ENCODE results near the gene VAV3.

VAV3 gene

DNA sequence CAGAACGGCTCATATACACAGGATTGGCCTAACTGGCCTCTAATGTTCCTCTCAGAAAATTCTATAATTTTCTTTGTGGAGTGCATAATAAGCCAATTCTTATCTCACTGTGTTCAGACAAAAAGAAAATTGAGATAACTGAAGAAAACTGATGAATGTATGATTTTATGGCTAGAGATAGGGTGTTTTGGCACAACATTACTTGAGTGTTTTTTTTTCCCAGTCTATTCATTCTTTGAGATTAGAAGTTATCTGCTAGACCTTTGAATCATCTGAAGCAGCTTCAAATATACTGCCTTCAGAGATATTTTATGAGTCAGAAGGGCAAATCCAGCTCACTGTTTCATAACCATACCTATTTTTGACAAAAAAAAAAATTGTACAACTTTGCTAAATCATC is 85.6 kb downstream of the VAV3 start:
- H3K36me3 ChIP-seq (ENCODE audit: insufficient read depth, low read length): no peaks in the 10 kb centered on the region
- no peak overlapping the region for H3K9ac ChIP-seq (ENCODE audit: low read length)
- H3K4me3 ChIP-seq (ENCODE audit: low read depth in 1 of 2, low read length in 2 of 2): no peak overlapping the region
- no peaks in the 10 kb centered on the region for H3K9me3 ChIP-seq (ENCODE audit: low read length)
- no peaks in the 10 kb centered on the region for H3K27me3 ChIP-seq (ENCODE audit: control insufficient read depth in 1 of 2, insufficient read depth in 2 of 2, low read length in 2 of 2)
- no peaks in the 10 kb centered on the region for H3K4me1 ChIP-seq (ENCODE audit: insufficient read depth, low read length)
- H3K27ac ChIP-seq (ENCODE audit: low read depth, low read length): no peak overlapping the region

DNA sequence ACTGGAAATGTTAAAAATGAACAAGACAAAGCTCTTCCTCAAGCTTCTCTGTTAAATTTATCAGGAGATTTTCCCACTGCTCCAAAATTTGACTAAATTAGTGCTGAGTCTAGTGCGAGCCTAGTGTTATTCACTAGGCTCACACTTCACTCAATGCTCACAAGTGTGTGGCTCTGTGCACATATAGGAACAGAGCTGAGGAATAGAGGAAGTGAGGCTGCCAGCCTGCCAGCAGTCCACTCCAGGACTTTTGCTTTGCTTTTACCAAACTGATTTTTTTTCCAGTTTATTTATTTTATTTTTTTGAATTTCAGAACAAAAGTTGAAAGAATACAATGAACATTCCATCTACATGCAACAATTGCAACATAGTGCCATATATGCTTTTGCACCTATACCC is 87.2 kb downstream of the VAV3 start:
- no peaks in the 10 kb centered on the region for H3K36me3 ChIP-seq (ENCODE audit: insufficient read depth, low read length)
- no peaks in the 10 kb centered on the region for H3K4me1 ChIP-seq (ENCODE audit: insufficient read depth, low read length)
- H3K4me3 ChIP-seq (ENCODE audit: low read depth in 1 of 2, low read length in 2 of 2): no peak overlapping the region
- H3K27ac ChIP-seq (ENCODE audit: low read depth, low read length): no peak overlapping the region
- H3K9me3 ChIP-seq (ENCODE audit: low read length): no peaks in the 10 kb centered on the region
- no peaks in the 10 kb centered on the region for H3K27me3 ChIP-seq (ENCODE audit: control insufficient read depth in 1 of 2, insufficient read depth in 2 of 2, low read length in 2 of 2)
- H3K9ac ChIP-seq (ENCODE audit: low read length): no peak overlapping the region

DNA sequence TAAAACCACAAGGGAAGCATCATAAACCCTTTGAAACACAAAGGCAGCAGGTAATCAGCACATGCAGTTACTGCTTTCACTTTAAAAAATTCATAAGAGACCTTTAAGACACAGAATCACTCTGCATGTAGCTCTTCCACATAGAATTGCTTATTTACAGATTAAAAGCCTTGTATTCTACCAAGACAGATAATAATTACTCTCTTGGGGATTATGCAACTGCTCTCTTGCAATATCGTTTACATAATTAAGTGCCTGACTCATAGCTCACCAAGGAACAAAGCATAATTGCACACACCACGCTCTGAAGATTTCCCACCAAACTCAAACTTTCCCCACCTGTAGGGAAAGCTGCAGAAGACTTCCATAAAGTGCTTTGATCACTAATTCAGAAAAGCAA is 87.9 kb downstream of the VAV3 start:
- no peaks in the 10 kb centered on the region for H3K27me3 ChIP-seq (ENCODE audit: control insufficient read depth in 1 of 2, insufficient read depth in 2 of 2, low read length in 2 of 2)
- no peak overlapping the region for H3K4me3 ChIP-seq (ENCODE audit: low read depth in 1 of 2, low read length in 2 of 2)
- no peaks in the 10 kb centered on the region for H3K9me3 ChIP-seq (ENCODE audit: low read length)
- no peaks in the 10 kb centered on the region for H3K4me1 ChIP-seq (ENCODE audit: insufficient read depth, low read length)
- no peak overlapping the region for H3K27ac ChIP-seq (ENCODE audit: low read depth, low read length)
- H3K9ac ChIP-seq (ENCODE audit: low read length): no peak overlapping the region
- H3K36me3 ChIP-seq (ENCODE audit: insufficient read depth, low read length): no peaks in the 10 kb centered on the region

DNA sequence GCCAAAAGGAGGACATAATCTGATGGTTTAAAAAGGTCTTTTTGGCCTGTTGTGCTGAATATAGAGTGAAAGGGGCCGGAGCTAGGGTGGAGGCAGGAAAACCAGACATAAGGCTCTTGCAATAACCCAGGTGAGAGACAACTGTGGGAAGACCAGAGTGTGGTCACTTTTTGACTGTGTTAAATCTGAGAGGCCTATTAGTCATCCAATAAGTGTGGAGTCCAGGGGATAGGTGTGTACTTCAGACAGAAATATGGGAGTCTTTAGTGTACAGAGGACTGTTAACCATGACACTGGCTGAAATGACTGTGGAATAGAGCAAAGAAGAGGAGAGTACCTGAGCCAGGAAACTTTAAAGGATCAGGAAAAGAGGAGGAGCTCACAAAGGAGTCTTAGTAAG is 89.3 kb downstream of the VAV3 start:
- H3K4me1 ChIP-seq (ENCODE audit: insufficient read depth, low read length): no peaks in the 10 kb centered on the region
- H3K9ac ChIP-seq (ENCODE audit: low read length): no peak overlapping the region
- no peaks in the 10 kb centered on the region for H3K9me3 ChIP-seq (ENCODE audit: low read length)
- no peak overlapping the region for H3K4me3 ChIP-seq (ENCODE audit: low read depth in 1 of 2, low read length in 2 of 2)
- H3K36me3 ChIP-seq (ENCODE audit: insufficient read depth, low read length): no peaks in the 10 kb centered on the region
- H3K27ac ChIP-seq (ENCODE audit: low read depth, low read length): no peak overlapping the region
- no peaks in the 10 kb centered on the region for H3K27me3 ChIP-seq (ENCODE audit: control insufficient read depth in 1 of 2, insufficient read depth in 2 of 2, low read length in 2 of 2)

DNA sequence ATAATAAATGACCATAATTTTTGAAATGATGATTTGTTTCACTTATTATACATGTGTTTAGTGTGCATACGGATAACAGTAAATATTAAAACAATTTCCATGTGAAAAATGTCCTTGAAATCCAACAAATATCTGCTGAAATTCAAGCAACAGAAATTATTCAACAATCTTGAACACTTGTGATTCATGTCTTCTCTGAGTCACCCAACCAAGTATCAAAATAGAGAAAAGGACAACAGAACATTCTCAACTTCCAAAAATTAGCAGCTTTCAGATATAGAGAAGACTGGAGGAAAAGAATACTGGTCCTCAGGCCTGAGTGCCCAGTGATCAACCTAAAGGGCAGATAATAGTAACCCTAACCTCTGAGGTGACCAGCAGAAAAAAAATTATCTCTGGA is 90.8 kb downstream of the VAV3 start:
- H3K4me3 ChIP-seq (ENCODE audit: low read depth in 1 of 2, low read length in 2 of 2): no peak overlapping the region
- no peaks in the 10 kb centered on the region for H3K36me3 ChIP-seq (ENCODE audit: insufficient read depth, low read length)
- no peak overlapping the region for H3K27ac ChIP-seq (ENCODE audit: low read depth, low read length)
- no peak overlapping the region for H3K9ac ChIP-seq (ENCODE audit: low read length)
- no peaks in the 10 kb centered on the region for H3K4me1 ChIP-seq (ENCODE audit: insufficient read depth, low read length)
- H3K27me3 ChIP-seq (ENCODE audit: control insufficient read depth in 1 of 2, insufficient read depth in 2 of 2, low read length in 2 of 2): no peaks in the 10 kb centered on the region
- no peaks in the 10 kb centered on the region for H3K9me3 ChIP-seq (ENCODE audit: low read length)

DNA sequence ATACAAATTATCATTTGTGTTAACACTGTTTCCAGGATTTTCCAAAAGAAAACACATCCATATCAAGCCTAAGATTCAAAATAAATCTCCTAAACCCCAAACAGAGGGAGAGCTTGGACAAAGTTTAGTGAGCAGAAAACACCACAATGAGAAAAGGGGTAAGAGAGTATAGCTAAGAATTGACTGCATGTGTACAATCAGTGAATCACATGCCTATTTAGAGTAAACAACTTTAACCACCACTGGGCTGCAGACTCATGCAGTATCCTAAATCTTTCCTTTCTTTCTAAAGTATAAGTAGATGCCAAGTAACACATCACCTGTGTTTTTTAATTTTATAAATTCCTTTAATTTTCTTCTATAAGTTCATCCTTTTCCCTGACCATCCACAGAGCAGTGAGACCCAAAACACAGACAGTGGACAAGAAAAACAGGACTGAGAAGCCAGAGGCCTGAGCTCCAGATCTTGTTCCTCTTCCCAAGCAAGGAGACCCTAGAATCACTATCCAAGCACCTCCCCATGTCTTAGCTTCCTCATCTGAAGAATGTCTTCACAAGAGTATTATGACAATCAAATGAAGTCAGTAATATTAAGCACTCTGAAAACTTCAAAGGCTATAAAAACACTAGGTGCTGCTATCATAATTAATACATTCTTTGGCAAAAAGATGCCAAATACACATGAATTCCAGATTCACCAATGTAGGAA is 93.1 kb downstream of the VAV3 start:
- no peaks in the 10 kb centered on the region for H3K36me3 ChIP-seq (ENCODE audit: insufficient read depth, low read length)
- H3K9ac ChIP-seq (ENCODE audit: low read length): no peak overlapping the region
- H3K4me3 ChIP-seq (ENCODE audit: low read depth in 1 of 2, low read length in 2 of 2): no peak overlapping the region
- no peaks in the 10 kb centered on the region for H3K4me1 ChIP-seq (ENCODE audit: insufficient read depth, low read length)
- no peaks in the 10 kb centered on the region for H3K9me3 ChIP-seq (ENCODE audit: low read length)
- H3K27ac ChIP-seq (ENCODE audit: low read depth, low read length): no peak overlapping the region
- H3K27me3 ChIP-seq (ENCODE audit: control insufficient read depth in 1 of 2, insufficient read depth in 2 of 2, low read length in 2 of 2): no peaks in the 10 kb centered on the region

DNA sequence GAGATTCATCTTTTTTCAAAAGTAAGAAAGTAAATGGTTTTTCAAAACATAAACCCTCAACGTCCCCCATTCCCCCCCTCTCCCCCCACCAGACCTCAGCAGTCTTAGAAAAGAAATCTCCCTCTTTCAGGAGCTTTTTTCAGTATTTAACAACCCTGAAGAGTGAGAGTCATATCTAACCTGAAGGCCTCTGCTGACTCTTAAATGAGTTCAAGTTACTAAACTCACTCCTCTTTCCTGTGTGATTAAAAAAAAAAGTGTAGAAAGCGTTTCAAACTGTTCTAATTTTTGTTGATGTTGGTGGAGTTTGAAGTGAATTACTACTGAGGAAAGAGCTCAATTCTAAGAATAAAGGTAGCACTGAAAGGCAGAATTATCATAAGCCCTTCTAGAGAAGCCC is 93.7 kb downstream of the VAV3 start:
- no peak overlapping the region for H3K4me3 ChIP-seq (ENCODE audit: low read depth in 1 of 2, low read length in 2 of 2)
- no peak overlapping the region for H3K9ac ChIP-seq (ENCODE audit: low read length)
- H3K36me3 ChIP-seq (ENCODE audit: insufficient read depth, low read length): no peaks in the 10 kb centered on the region
- no peaks in the 10 kb centered on the region for H3K27me3 ChIP-seq (ENCODE audit: control insufficient read depth in 1 of 2, insufficient read depth in 2 of 2, low read length in 2 of 2)
- H3K9me3 ChIP-seq (ENCODE audit: low read length): no peaks in the 10 kb centered on the region
- H3K27ac ChIP-seq (ENCODE audit: low read depth, low read length): no peak overlapping the region
- H3K4me1 ChIP-seq (ENCODE audit: insufficient read depth, low read length): no peaks in the 10 kb centered on the region

DNA sequence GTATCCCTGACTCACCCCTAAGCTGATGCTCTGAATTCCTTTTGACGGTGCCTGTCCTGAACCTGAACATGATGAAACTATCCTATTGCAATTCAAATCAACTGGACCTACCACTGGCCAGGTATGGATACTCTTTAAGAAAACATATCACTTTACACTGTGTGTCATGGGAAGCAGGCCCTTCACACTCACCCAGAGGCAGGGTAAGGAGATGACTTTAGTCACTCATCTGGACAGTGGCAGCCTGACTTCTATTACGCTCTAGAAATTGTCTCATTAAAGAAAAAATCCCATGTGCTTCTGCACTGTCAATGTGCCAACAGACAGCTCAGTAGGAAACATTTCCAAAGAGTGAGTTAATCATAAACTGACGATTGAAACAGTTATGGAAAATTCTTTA is 94.3 kb downstream of the VAV3 start:
- Histone ChIP-seq H3K36me3 (ENCODE audit: insufficient read depth, low read length) (no peaks in the 10 kb centered on the region), H3K9ac (ENCODE audit: low read length) (no peak overlapping the region), H3K4me3 (ENCODE audit: low read depth in 1 of 2, low read length in 2 of 2) (no peak overlapping the region), H3K27me3 (ENCODE audit: control insufficient read depth in 1 of 2, insufficient read depth in 2 of 2, low read length in 2 of 2) (no peaks in the 10 kb centered on the region), H3K9me3 (ENCODE audit: low read length) (no peaks in the 10 kb centered on the region), H3K4me1 (ENCODE audit: insufficient read depth, low read length) (no peaks in the 10 kb centered on the region), H3K27ac (ENCODE audit: low read depth, low read length) (no peak overlapping the region)

DNA sequence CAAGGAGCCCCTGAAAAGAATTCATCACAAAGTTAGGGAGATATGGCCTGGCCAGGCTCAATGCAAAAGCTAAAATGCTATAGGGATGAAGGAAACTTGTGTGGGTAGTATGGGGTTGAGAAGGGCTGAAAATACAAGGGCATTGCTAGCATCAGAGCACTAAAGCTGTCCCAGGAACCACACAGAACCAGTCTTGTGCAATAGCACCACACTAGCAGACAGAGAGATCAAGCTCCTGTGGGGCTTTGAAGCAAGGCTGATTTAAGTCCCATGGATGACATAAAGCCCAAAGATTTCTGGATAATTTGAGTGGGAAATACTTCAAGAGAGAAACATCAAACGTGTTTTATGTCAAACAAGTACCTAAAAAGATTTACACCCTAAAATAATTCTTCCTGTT is 97.1 kb downstream of the VAV3 start:
- Histone ChIP-seq H3K9me3 (ENCODE audit: low read length) (no peaks in the 10 kb centered on the region), H3K4me1 (ENCODE audit: insufficient read depth, low read length) (no peaks in the 10 kb centered on the region), H3K27ac (ENCODE audit: low read depth, low read length) (no peak overlapping the region), H3K36me3 (ENCODE audit: insufficient read depth, low read length) (no peaks in the 10 kb centered on the region), H3K4me3 (ENCODE audit: low read depth in 1 of 2, low read length in 2 of 2) (no peak overlapping the region), H3K27me3 (ENCODE audit: control insufficient read depth in 1 of 2, insufficient read depth in 2 of 2, low read length in 2 of 2) (no peaks in the 10 kb centered on the region), H3K9ac (ENCODE audit: low read length) (no peak overlapping the region)

DNA sequence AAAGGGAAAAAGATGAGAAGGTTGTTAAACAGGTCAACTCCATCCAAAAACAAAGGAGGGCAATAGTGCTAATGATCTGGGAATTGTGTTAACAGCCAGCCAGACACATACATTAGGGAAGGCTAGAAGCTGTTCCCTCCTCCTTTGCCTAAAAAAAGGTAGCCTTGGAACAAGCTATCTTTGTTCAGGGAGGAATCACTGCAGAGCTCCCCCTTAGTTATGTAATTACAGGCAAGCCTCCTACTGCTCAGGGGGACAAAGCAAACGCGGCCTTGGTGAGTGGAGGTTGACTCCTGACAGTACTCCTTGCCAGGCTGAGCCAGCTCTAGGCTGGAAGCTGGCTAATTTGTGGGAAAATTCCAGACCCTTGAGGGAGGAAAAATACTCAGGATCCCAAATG is 97.6 kb downstream of the VAV3 start:
- Histone ChIP-seq H3K36me3 (ENCODE audit: insufficient read depth, low read length) (no peaks in the 10 kb centered on the region), H3K4me1 (ENCODE audit: insufficient read depth, low read length) (no peaks in the 10 kb centered on the region), H3K27me3 (ENCODE audit: control insufficient read depth in 1 of 2, insufficient read depth in 2 of 2, low read length in 2 of 2) (no peaks in the 10 kb centered on the region), H3K4me3 (ENCODE audit: low read depth in 1 of 2, low read length in 2 of 2) (no peak overlapping the region), H3K9ac (ENCODE audit: low read length) (no peak overlapping the region), H3K27ac (ENCODE audit: low read depth, low read length) (no peak overlapping the region), H3K9me3 (ENCODE audit: low read length) (no peaks in the 10 kb centered on the region)

DNA sequence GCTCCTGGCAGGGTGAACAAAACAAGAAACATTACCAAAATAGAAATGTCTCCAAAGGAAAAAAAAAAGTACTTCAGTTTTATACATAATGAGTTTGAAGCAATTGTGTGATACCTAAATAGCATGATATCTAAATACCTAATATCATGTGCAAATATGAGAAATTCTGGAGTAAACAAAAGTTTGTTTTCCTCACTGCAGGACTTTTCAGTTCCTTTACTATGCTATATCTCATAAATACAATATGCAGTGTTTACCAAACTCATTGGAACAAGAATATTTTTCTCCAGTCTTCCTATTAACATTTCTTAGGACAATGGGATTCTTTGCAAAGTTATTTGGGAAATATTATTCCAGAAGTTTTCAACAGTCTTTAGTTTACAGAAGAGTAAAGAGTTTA is 98.1 kb downstream of the VAV3 start:
- Histone ChIP-seq H3K4me1 (ENCODE audit: insufficient read depth, low read length) (no peaks in the 10 kb centered on the region), H3K36me3 (ENCODE audit: insufficient read depth, low read length) (no peaks in the 10 kb centered on the region), H3K27ac (ENCODE audit: low read depth, low read length) (no peak overlapping the region), H3K27me3 (ENCODE audit: control insufficient read depth in 1 of 2, insufficient read depth in 2 of 2, low read length in 2 of 2) (no peaks in the 10 kb centered on the region), H3K4me3 (ENCODE audit: low read depth in 1 of 2, low read length in 2 of 2) (no peak overlapping the region), H3K9ac (ENCODE audit: low read length) (no peak overlapping the region), H3K9me3 (ENCODE audit: low read length) (no peaks in the 10 kb centered on the region)

DNA sequence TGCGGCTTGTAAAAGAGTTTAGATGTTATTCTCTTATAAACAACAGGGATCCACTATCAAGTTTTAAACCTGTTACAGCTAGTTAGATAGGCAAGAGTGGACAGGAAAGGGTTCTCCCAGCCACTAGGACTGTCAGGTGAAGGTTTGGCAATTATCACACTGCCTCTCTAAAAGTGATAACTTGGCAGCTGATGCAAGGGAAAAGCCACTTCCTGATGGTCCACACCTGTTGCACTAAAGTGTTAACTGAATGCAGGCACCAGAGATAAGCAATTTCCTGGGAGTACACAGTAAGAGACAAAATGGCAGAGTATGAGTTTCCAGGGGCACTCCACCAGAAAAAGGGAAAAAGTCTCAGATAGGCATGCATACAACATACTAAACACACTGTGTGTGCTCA is 99.4 kb downstream of the VAV3 start:
- Histone ChIP-seq H3K27ac (ENCODE audit: low read depth, low read length) (no peak overlapping the region), H3K27me3 (ENCODE audit: control insufficient read depth in 1 of 2, insufficient read depth in 2 of 2, low read length in 2 of 2) (no peaks in the 10 kb centered on the region), H3K4me3 (ENCODE audit: low read depth in 1 of 2, low read length in 2 of 2) (no peak overlapping the region), H3K36me3 (ENCODE audit: insufficient read depth, low read length) (no peaks in the 10 kb centered on the region), H3K9ac (ENCODE audit: low read length) (no peak overlapping the region), H3K9me3 (ENCODE audit: low read length) (no peaks in the 10 kb centered on the region), H3K4me1 (ENCODE audit: insufficient read depth, low read length) (no peaks in the 10 kb centered on the region)

All from muscle layer of colon (tissue), 2 donors.